Measurements from ENCODE around the gene TNFRSF9.

The TNFRSF9 gene

DNA sequence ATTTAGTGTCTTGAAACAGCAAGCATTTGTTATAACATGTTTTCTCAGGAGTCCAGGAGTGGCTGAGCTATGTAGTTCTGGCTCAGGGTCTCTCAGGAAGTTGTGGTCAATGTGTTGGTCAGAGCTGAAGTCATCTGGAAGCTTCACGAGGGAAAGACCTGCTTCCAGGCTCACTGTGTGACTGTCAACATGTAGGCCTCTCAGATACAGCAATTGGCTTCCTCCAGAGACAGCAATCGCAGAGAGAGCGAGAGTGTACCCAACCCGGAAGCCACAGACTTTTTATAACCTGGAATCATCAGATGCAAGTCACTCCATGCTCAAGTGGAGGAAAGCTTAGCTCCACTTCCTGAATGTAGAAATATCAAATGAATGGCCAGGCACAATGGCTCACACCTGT lies 40.9 kb downstream of the TNFRSF9 start:
- Mint-ChIP-seq H3K36me3 (ENCODE audit: insufficient read depth) (no peaks in the 10 kb centered on the region), H3K4me1 (peaks cover 15% of the 10 kb centered on the region), H3K9me3 (no peaks in the 10 kb centered on the region), H3K27me3 (no peaks in the 10 kb centered on the region), H3K4me3 (no peak overlapping the region), H3K27ac (ENCODE audit: low read depth) (peak overlapping the region; percentile 56)
- DNase-seq (ENCODE audit: low spot score in 2 of 2) (no peak), ATAC-seq (replicated peaks; ENCODE audit: extremely low read depth, poor library complexity, severe bottlenecking) (no peak)

DNA sequence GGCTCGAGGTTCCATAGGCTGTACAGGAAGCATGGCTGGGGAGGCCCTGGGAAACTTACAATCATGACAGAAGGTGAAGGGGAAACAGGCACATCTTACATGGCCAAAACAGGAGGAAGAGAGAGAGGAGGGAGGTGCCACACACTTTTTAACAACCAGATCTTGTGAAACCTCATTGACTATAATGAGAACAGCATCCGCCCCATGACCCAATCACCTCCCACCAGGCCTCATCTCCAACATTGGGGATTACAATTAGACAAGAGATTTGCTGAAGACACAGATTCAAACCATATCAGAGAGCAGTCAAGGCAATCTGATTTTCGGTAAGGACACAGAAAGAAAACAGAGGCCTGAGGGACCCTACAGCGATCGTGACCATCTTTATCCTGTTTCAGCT lies 41.7 kb downstream of the TNFRSF9 start:
- Mint-ChIP-seq H3K27ac (ENCODE audit: low read depth) (no peak overlapping the region), H3K4me3 (no peak overlapping the region), H3K4me1 (peaks cover 15% of the 10 kb centered on the region), H3K36me3 (ENCODE audit: insufficient read depth) (no peaks in the 10 kb centered on the region), H3K9me3 (no peaks in the 10 kb centered on the region), H3K27me3 (no peaks in the 10 kb centered on the region)
- ATAC-seq (replicated peaks; ENCODE audit: extremely low read depth, poor library complexity, severe bottlenecking) (no peak), DNase-seq (ENCODE audit: low spot score in 2 of 2) (no peak)

DNA sequence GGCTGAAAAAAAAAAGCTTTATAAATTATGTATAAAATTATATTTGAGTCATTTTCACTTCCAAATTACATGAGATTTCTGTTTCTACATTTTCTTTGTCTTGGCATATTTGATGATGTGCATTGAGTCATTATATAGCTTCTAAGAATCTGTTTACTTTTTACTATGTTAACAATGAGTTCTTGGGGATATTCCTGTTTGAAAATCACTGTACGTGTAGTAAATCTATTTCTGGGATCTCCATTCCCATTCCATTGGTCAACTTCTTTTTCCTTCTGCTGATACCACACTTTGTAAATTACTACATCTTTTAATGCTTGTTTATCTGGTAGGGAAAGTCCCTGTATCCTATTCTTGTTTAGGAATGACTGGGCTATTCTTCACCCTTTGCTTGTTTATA lies 43.6 kb downstream of the TNFRSF9 start:
- no peak overlapping the region for H3K4me3 Mint-ChIP-seq
- H3K9me3 Mint-ChIP-seq = no peaks in the 10 kb centered on the region
- peaks cover 15% of the 10 kb centered on the region for H3K4me1 Mint-ChIP-seq
- H3K36me3 Mint-ChIP-seq (ENCODE audit: insufficient read depth) = no peaks in the 10 kb centered on the region
- no peak for ATAC-seq (replicated peaks; ENCODE audit: extremely low read depth, poor library complexity, severe bottlenecking)
- no peak overlapping the region for H3K27ac Mint-ChIP-seq (ENCODE audit: low read depth)
- DNase-seq (ENCODE audit: low spot score in 2 of 2) = no peak
- no peaks in the 10 kb centered on the region for H3K27me3 Mint-ChIP-seq

DNA sequence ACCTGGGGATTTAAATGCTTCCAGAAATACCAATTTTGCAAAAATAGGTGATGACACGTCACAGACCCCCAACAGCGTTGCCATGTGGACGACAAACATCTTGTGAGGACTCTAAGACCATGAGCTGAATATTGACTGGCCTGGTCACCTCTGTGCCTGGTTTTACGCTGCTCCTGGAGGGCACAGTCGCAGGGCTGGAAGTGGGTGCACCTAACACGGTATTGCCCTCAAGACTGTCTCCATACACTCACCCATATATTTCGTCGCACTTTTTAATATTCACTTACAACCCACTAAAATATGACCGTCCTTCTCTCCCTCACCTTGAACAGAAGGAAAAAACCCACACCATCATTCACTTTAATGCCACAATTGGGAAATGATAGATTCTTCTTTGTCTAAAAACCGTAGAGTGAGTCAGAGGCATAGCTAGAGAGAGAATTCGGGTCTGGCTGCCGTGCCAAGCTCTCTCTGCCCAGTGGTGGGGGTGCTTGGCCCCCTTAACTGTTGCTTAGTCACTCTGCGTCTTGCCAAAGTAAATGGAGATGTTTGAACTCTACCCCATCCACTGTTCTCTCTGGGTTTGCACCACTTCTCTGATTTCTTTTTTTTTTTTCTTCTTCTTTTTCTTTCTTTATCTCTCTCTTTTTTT lies 47.0 kb downstream of the TNFRSF9 start:
- no peaks in the 10 kb centered on the region for H3K36me3 Mint-ChIP-seq (ENCODE audit: insufficient read depth)
- H3K9me3 Mint-ChIP-seq = no peaks in the 10 kb centered on the region
- H3K27ac Mint-ChIP-seq (ENCODE audit: low read depth) = no peak overlapping the region
- ATAC-seq (replicated peaks; ENCODE audit: extremely low read depth, poor library complexity, severe bottlenecking) (no peak), DNase-seq (ENCODE audit: low spot score in 2 of 2) (no peak)
- H3K4me1 Mint-ChIP-seq = peaks cover 1% of the 10 kb centered on the region
- no peak overlapping the region for H3K4me3 Mint-ChIP-seq
- H3K27me3 Mint-ChIP-seq = peaks cover 3% of the 10 kb centered on the region

DNA sequence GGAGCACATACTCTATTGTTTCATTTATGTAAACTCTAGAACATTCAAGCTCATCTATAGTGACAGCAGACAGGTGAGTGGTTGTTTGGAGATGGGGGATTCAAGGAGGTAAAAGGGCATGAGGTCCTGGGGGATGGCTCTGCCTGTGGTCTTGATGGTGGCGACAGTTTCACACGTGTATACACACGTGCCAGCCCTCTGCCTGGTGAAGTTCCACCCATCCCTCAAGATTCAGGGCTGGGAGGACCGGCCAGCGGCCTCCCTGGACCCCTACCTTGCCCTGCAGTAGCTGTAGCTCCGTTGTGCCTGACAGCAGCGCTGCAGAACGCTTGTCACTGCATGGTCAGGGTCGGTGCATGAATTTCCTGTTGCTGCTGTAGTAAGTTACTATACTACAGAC lies 48.8 kb downstream of the TNFRSF9 start:
- DNase-seq (ENCODE audit: low spot score in 2 of 2) = no peak
- H3K4me1 Mint-ChIP-seq = no peaks in the 10 kb centered on the region
- ATAC-seq (replicated peaks; ENCODE audit: extremely low read depth, poor library complexity, severe bottlenecking) = no peak
- no peak overlapping the region for H3K27ac Mint-ChIP-seq (ENCODE audit: low read depth)
- H3K27me3 Mint-ChIP-seq = peaks cover 17% of the 10 kb centered on the region
- no peaks in the 10 kb centered on the region for H3K36me3 Mint-ChIP-seq (ENCODE audit: insufficient read depth)
- no peak overlapping the region for H3K4me3 Mint-ChIP-seq
- H3K9me3 Mint-ChIP-seq = no peaks in the 10 kb centered on the region

DNA sequence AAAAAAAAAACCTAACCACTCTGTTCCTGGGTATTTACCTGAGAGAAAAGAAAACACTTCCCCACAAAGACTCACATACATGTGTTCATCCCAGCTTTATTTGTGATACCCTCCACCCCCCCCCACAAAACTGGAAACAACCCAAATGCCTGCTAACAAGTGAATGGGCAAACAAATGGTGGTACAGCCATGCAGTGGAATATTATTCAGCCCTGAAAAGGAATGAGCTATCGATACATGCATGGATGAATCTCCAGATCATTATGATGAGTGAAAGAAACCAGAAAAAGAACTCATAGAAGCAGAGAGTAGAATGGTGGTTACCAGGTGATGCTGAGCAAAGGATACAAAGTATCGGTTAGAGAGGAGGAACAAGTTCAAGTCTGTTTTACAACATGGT lies 49.8 kb downstream of the TNFRSF9 start:
- Mint-ChIP-seq H3K27ac (ENCODE audit: low read depth) (peak overlapping the region; percentile 39), H3K36me3 (ENCODE audit: insufficient read depth) (no peaks in the 10 kb centered on the region), H3K27me3 (peaks cover 18% of the 10 kb centered on the region), H3K9me3 (no peaks in the 10 kb centered on the region), H3K4me1 (no peaks in the 10 kb centered on the region), H3K4me3 (no peak overlapping the region)
- ATAC-seq (replicated peaks; ENCODE audit: extremely low read depth, poor library complexity, severe bottlenecking) (no peak), DNase-seq (ENCODE audit: low spot score in 2 of 2) (no peak)

DNA sequence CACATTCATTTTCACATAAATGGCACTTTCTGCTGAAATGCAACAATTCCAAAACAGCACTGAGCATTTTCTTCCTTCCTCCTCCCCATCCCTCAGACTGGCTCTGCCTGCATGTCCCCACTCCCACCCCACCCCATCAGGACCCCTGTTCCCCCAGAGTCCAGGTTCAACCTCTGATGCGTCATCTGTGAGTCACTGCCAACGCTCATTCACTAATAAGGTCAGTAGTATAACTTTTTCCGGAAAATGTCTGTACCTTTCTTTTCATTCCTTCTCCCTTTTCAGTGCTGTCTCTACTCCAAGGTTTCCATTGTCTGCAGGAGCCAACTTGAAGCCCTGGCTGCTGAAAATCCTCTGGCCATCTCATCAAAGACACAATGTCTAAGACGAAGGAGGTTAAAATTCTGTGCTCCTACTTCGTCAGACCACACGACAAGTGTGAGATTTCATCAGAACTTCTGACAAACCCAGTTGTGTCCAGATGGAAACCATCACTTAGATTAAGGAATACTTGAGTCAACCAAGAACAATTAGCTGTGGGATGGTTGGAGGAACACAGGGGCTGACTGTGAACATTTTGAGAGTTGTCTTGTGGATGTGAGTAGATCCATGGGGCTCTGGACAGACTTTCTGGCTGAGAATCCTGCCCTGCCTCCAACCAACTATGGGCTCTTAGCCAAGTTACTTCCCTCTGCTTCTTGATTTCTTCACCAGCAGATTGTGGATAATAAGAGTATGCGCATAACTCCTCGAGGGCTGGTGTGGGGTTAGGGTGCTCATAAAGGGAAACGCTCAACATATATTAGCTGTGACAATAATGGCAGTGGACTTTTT lies 52.2 kb downstream of the TNFRSF9 start:
- Mint-ChIP-seq H3K9me3 (no peaks in the 10 kb centered on the region), H3K36me3 (ENCODE audit: insufficient read depth) (no peaks in the 10 kb centered on the region), H3K27ac (ENCODE audit: low read depth) (no peak overlapping the region), H3K4me1 (no peaks in the 10 kb centered on the region), H3K4me3 (no peak overlapping the region), H3K27me3 (peaks cover 18% of the 10 kb centered on the region)
- DNase-seq (ENCODE audit: low spot score in 2 of 2) (no peak), ATAC-seq (replicated peaks; ENCODE audit: extremely low read depth, poor library complexity, severe bottlenecking) (no peak)

DNA sequence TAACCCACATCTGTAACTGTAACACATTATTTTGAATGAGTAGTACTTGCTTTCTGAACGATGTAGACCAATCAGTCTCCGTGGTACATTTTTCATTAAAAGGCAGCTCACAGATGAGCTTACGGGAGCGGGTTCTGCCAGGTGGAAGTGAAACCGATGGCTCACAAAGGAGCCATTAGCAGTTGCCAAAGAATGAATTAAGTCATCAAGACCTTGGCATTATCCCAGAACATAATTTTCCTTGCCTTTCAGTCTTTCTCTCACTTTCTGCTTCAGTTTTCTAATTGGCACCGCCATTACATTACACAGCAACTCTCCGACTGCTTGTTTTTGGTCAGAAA lies 54.3 kb downstream of the TNFRSF9 start:
- no peaks in the 10 kb centered on the region for H3K36me3 Mint-ChIP-seq (ENCODE audit: insufficient read depth)
- no peaks in the 10 kb centered on the region for H3K9me3 Mint-ChIP-seq
- peaks cover 18% of the 10 kb centered on the region for H3K27me3 Mint-ChIP-seq
- DNase-seq (ENCODE audit: low spot score in 2 of 2) (no peak), ATAC-seq (replicated peaks; ENCODE audit: extremely low read depth, poor library complexity, severe bottlenecking) (no peak)
- no peaks in the 10 kb centered on the region for H3K4me1 Mint-ChIP-seq
- H3K4me3 Mint-ChIP-seq = no peak overlapping the region
- no peak overlapping the region for H3K27ac Mint-ChIP-seq (ENCODE audit: low read depth)

DNA sequence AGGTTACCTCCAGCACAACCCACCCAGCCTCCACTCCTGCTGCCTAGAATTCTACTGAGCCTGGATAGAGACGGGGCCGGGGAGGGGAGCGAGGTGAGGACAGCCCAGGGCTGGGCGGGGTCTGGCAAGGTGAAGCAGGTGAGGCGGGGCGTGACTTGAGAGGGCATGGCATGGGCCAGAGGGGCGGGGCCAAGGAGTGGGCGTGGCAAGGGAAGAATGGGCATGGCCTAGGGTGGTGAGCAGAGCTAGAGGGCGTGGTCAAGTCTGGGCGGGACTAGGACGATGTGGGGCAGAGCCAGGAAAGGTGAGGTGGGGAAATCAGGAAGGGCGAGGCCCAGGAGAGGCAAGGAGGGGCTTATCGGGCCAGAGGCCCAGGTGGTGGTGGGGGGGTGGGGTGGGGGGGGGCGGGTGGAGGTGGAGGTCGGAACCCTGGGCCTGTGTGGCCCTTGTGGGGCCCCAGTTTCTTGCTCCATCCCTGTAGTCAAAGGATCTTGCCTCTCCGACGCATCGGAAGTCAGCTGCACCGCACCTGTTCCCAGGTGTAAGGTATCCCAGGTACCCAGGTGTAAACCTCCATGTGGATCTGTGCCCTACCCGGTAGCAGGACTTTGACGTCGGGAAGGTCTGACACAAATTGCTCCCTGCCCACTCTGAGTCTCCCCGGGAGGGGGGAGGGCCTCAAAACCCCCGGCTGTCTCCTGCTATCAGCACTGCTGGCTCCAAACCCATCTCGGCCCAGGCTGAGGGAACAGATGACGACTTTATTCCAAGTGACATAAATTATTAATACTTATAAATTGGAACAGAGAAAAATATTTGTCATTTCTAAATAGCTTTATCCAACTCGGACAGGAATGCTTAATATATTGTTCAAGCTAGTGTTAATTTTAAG lies 54.9 kb downstream of the TNFRSF9 start:
- ATAC-seq (replicated peaks; ENCODE audit: extremely low read depth, poor library complexity, severe bottlenecking) (no peak), DNase-seq (ENCODE audit: low spot score in 2 of 2) (no peak)
- no peaks in the 10 kb centered on the region for H3K4me1 Mint-ChIP-seq
- H3K27me3 Mint-ChIP-seq = peaks cover 18% of the 10 kb centered on the region
- H3K36me3 Mint-ChIP-seq (ENCODE audit: insufficient read depth) = no peaks in the 10 kb centered on the region
- H3K9me3 Mint-ChIP-seq = no peaks in the 10 kb centered on the region
- H3K4me3 Mint-ChIP-seq = no peak overlapping the region
- H3K27ac Mint-ChIP-seq (ENCODE audit: low read depth) = no peak overlapping the region

DNA sequence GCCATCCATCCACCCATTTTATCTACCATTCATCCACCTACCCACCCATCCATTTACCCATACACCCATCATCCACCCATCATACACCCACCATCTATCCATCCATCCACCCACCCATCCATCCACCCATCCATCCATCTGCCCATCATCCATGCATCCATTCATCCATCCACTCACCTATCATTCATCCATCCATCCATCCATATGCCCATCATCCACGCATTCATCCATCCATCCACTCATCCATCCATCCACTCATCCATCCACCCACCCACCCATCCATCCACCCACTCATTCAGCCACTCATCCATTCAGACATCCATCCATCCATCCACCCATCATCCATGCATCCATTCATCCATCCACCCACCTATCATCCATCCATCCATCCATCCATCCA lies 55.9 kb downstream of the TNFRSF9 start:
- Mint-ChIP-seq H3K9me3 (no peaks in the 10 kb centered on the region), H3K36me3 (ENCODE audit: insufficient read depth) (no peaks in the 10 kb centered on the region), H3K4me3 (no peak overlapping the region), H3K4me1 (no peaks in the 10 kb centered on the region), H3K27me3 (peaks cover 18% of the 10 kb centered on the region), H3K27ac (ENCODE audit: low read depth) (no peak overlapping the region)
- ATAC-seq (replicated peaks; ENCODE audit: extremely low read depth, poor library complexity, severe bottlenecking) (no peak), DNase-seq (ENCODE audit: low spot score in 2 of 2) (no peak)

DNA sequence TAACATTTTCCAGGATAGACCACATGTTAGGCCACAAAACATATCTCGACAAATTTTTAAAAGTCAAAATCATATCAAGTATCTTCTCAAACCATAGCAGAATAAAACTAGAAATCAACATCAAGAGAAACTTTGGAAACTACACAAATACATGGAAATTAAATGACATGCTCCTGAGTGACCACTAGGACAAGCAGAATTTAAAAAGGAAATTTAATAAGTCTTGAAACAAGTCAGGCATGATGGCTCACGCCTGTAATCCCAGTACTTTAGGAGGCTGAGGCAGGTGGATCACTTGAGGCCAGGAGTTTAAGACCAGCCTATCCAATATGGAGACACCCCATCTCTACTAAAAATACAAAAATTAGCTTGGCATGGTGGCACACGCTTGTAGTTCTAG lies 61.4 kb downstream of the TNFRSF9 start:
- H3K4me1 Mint-ChIP-seq = no peaks in the 10 kb centered on the region
- no peak overlapping the region for H3K4me3 Mint-ChIP-seq
- H3K9me3 Mint-ChIP-seq = peaks cover 11% of the 10 kb centered on the region
- no peak overlapping the region for H3K27ac Mint-ChIP-seq (ENCODE audit: low read depth)
- DNase-seq (ENCODE audit: low spot score in 2 of 2) (no peak), ATAC-seq (replicated peaks; ENCODE audit: extremely low read depth, poor library complexity, severe bottlenecking) (no peak)
- no peaks in the 10 kb centered on the region for H3K27me3 Mint-ChIP-seq
- H3K36me3 Mint-ChIP-seq (ENCODE audit: insufficient read depth) = no peaks in the 10 kb centered on the region

DNA sequence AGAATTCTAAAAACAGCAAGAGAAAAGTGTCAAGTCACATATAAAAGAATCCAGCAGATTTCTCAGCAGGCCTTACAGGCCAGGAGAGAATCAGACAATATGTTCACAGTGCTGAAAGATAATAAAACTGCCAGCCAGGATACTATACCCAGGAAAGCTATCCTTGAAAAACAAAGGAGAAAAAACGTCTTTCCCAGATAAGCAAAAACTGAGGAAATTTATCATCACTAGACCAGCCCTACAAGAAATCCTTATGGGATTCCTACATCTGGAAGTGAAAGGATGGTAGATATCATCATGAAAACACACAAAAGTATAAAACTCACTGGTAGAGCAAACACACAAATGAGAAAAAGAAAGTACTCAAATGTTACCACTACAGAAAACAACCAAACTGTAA lies 62.6 kb downstream of the TNFRSF9 start:
- peaks cover 11% of the 10 kb centered on the region for H3K9me3 Mint-ChIP-seq
- ATAC-seq (replicated peaks; ENCODE audit: extremely low read depth, poor library complexity, severe bottlenecking) = no peak
- DNase-seq (ENCODE audit: low spot score in 2 of 2) = no peak
- no peak overlapping the region for H3K27ac Mint-ChIP-seq (ENCODE audit: low read depth)
- H3K4me1 Mint-ChIP-seq = no peaks in the 10 kb centered on the region
- H3K36me3 Mint-ChIP-seq (ENCODE audit: insufficient read depth) = no peaks in the 10 kb centered on the region
- H3K27me3 Mint-ChIP-seq = peaks cover 7% of the 10 kb centered on the region
- no peak overlapping the region for H3K4me3 Mint-ChIP-seq

Measured in central memory CD8-positive, alpha-beta T cell (primary cell).